Measurements from ENCODE around the gene ASF1B. TPM values are rescaled to one million over a fixed set of nuclear protein-coding genes. Genes with fewer than 3 reads are reported as not detected.

The ASF1B gene
- total and polyA plus RNA-seq, 2 donors (not counting 3 experiments of a cell fraction or from before 2014, with no cell fraction given) = 39.1 to 42.4 TPM

DNA sequence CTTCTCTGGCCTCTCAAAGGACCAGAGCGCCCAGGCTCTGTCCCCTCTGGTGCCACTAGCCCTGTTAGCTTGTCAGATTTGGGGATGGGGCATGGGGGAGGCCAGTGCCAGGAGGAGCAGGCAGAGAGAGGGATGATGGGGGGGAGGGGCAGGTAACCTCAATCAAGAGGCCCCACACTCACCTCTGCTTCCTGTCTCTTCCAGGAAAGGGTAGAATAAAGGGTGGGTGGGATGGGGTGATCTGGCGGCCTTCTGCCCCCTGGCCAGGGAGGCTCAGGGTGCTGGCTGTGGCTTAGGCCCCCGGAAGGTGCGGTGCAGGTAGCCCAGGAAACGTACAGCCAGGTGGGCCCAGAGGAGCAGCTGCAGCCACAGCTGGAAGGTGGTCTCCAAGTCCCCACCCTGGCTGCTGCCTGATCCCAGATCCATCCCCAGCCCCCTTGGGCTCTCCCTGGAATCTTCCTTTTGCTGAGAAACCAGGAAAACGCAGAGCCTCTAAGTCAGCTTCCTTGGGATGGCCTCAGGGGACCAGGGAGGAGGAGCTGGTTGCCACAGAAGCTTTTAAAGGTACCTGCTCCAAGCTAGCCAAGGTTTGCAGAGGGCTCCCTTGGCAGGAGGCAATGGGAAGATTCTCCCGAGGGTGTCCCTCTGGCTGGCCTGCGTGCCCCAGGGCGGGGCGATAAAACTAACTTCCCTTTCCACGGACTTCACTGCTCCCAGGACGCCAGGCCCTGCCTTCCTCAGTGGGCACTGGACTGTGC lies 24.2 kb downstream of the ASF1B start:
- TF ChIP-seq MYC (IDR thresholded peaks at IDR 0.05; ENCODE audit: low read depth, low read length) = no peak
- no peak for TF ChIP-seq FOS (IDR thresholded peaks at IDR 0.05; ENCODE audit: borderline replicate concordance, insufficient read depth, low read length)
- TF ChIP-seq POLR2AphosphoS5 (IDR thresholded peaks at IDR 0.05; ENCODE audit: insufficient read depth, low read depth, low read length) = no peak
- TF ChIP-seq GATA2 (IDR thresholded peaks at IDR 0.05; ENCODE audit: insufficient read depth, insufficient read length, low read depth, low read length) = no peak
- no peak for TF ChIP-seq EZH2 (IDR thresholded peaks at IDR 0.05; ENCODE audit: borderline replicate concordance, low read depth, low read length, severe bottlenecking)
- no peak for TF ChIP-seq POLR2A (IDR thresholded peaks at IDR 0.05; ENCODE audit: low read depth, low read length)
- TF ChIP-seq JUN (IDR thresholded peaks at IDR 0.05; ENCODE audit: borderline replicate concordance, insufficient read depth, insufficient read length, low read depth) = no peak
- no peak for FAIRE-seq
- Histone ChIP-seq H3K9me3 (replicated peaks; ENCODE audit: control insufficient read depth, insufficient read depth, low read length) (no peaks in the 10 kb centered on the region), H3K27me3 (ENCODE audit: control insufficient read depth in 2 of 2, insufficient read depth in 2 of 2, low read length in 2 of 2) (no peaks in the 10 kb centered on the region), H3K9me1 (replicated peaks; ENCODE audit: control insufficient read depth, extremely low read depth, insufficient read depth, low read length) (no peaks in the 10 kb centered on the region), H3K79me2 (ENCODE audit: control insufficient read depth, insufficient read depth, low read length) (peaks cover 30% of the 10 kb centered on the region), H3K9ac (replicated peaks; ENCODE audit: extremely low read depth, insufficient read depth, low read length) (no peak overlapping the region), H3K4me3 (replicated peaks in 1 of 3; ENCODE audit: insufficient read depth in 1 of 3, low read depth in 1 of 3, low read length in 3 of 3) (no peak overlapping the region), H3K36me3 (ENCODE audit: control insufficient read depth in 2 of 2, extremely low read depth in 1 of 2, insufficient read depth in 2 of 2, low read length in 2 of 2) (no peaks in the 10 kb centered on the region), H4K20me1 (replicated peaks; ENCODE audit: control insufficient read depth, extremely low read depth, insufficient read depth, low read length) (no peaks in the 10 kb centered on the region), H3K4me2 (ENCODE audit: insufficient read depth, low read length) (no peak overlapping the region), H3K4me1 (ENCODE audit: control insufficient read depth, extremely low read depth, insufficient read depth, low read length) (peaks cover 19% of the 10 kb centered on the region), H2AFZ (ENCODE audit: low read depth, low read length) (no peak overlapping the region), H3K27ac (ENCODE audit: insufficient read depth, low read depth, low read length) (no peak overlapping the region)
- intact Hi-C loops (cut with micrococcal nuclease) = no loop called here
- CTCF ChIA-PET = interaction anchor here (0.7 to 4.8 kb wide), 4 partner anchors 24 to 93 kb away, joined by 3 to 27 read pairs (median 4); partner anchors contain the start of gene ASF1B
- DNase-seq (ENCODE audit: low read depth, low spot score) = no peak
- dilution Hi-C loops (cut with MboI; ENCODE audit: extremely low pct_ligation_motif_present, low sequenced_read_pairs) = no loop called here
- no TSS peak for BruUV-seq (replicated peaks)
- POLR2A ChIA-PET = interaction anchor here (0.7 kb wide), 1 partner anchor 24 kb away, joined by 3 read pairs; the partner anchor contains the start of gene ASF1B

DNA sequence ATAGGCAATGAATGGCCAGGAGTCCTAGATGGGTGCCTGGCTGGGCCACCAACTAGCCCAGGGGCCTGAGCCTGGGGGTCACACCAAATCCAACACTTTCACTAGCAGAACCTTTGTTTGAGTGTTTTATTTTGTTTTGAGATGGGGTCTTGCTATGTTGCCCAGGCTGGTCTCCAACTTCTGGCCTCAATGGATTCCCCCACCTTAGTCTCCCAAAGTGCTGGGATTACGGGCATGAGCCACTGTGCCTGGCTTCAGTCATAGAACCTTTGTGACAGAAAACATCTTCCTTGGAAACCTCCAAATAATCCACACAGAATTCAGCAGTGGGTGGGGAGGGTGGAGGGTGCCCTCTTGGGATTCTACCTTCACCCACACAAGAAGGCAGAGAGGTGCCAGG lies 24.9 kb downstream of the ASF1B start:
- H3K4me2 ChIP-seq (ENCODE audit: insufficient read depth, low read length) = no peak overlapping the region
- no peak overlapping the region for H3K9ac ChIP-seq (replicated peaks; ENCODE audit: extremely low read depth, insufficient read depth, low read length)
- no peak overlapping the region for H3K4me3 ChIP-seq (replicated peaks in 1 of 3; ENCODE audit: insufficient read depth in 1 of 3, low read depth in 1 of 3, low read length in 3 of 3)
- peaks cover 0 to 1% of the 10 kb centered on the region in 2 experiments for H3K36me3 ChIP-seq (ENCODE audit: control insufficient read depth in 2 of 2, extremely low read depth in 1 of 2, insufficient read depth in 2 of 2, low read length in 2 of 2)
- peaks cover 17% of the 10 kb centered on the region for H3K4me1 ChIP-seq (ENCODE audit: control insufficient read depth, extremely low read depth, insufficient read depth, low read length)
- no peaks in the 10 kb centered on the region for H3K9me1 ChIP-seq (replicated peaks; ENCODE audit: control insufficient read depth, extremely low read depth, insufficient read depth, low read length)
- intact Hi-C loops (cut with micrococcal nuclease) = no loop called here
- ChIA-PET POLR2A (no interaction called here), CTCF (interaction anchor here (0.7 kb wide), 1 partner anchor 92 kb away, joined by 3 read pairs; no protein-coding TSS in a partner anchor)
- H3K27ac ChIP-seq (ENCODE audit: insufficient read depth, low read depth, low read length) = no peak overlapping the region
- no peaks in the 10 kb centered on the region for H3K27me3 ChIP-seq (ENCODE audit: control insufficient read depth in 2 of 2, insufficient read depth in 2 of 2, low read length in 2 of 2)
- peaks cover 22% of the 10 kb centered on the region for H3K79me2 ChIP-seq (ENCODE audit: control insufficient read depth, insufficient read depth, low read length)
- dilution Hi-C loops (cut with MboI; ENCODE audit: extremely low pct_ligation_motif_present, low sequenced_read_pairs) = no loop called here
- no peak overlapping the region for H2AFZ ChIP-seq (ENCODE audit: low read depth, low read length)
- DNase-seq (ENCODE audit: low read depth, low spot score) (no peak), FAIRE-seq (no peak)
- no peaks in the 10 kb centered on the region for H3K9me3 ChIP-seq (replicated peaks; ENCODE audit: control insufficient read depth, insufficient read depth, low read length)
- no peaks in the 10 kb centered on the region for H4K20me1 ChIP-seq (replicated peaks; ENCODE audit: control insufficient read depth, extremely low read depth, insufficient read depth, low read length)
- TF ChIP-seq, protein P1, sequence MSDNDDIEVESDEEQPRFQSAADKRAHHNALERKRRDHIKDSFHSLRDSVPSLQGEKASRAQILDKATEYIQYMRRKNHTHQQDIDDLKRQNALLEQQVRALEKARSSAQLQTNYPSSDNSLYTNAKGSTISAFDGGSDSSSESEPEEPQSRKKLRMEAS (IDR thresholded peaks at IDR 0.05; ENCODE audit: insufficient read depth, insufficient read length) = no peak
- no peak for TF ChIP-seq POLR2A (IDR thresholded peaks at IDR 0.05; ENCODE audit: low read depth, low read length)
- no peak for TF ChIP-seq POLR2AphosphoS5 (IDR thresholded peaks at IDR 0.05; ENCODE audit: insufficient read depth, low read depth, low read length)
- TF ChIP-seq FOS (IDR thresholded peaks at IDR 0.05; ENCODE audit: borderline replicate concordance, insufficient read depth, low read length) = no peak
- TF ChIP-seq, protein P2, sequence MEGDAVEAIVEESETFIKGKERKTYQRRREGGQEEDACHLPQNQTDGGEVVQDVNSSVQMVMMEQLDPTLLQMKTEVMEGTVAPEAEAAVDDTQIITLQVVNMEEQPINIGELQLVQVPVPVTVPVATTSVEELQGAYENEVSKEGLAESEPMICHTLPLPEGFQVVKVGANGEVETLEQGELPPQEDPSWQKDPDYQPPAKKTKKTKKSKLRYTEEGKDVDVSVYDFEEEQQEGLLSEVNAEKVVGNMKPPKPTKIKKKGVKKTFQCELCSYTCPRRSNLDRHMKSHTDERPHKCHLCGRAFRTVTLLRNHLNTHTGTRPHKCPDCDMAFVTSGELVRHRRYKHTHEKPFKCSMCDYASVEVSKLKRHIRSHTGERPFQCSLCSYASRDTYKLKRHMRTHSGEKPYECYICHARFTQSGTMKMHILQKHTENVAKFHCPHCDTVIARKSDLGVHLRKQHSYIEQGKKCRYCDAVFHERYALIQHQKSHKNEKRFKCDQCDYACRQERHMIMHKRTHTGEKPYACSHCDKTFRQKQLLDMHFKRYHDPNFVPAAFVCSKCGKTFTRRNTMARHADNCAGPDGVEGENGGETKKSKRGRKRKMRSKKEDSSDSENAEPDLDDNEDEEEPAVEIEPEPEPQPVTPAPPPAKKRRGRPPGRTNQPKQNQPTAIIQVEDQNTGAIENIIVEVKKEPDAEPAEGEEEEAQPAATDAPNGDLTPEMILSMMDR (IDR thresholded peaks at IDR 0.05; ENCODE audit: extremely low read depth in 1 of 2, insufficient read depth in 1 of 2, low read depth in 1 of 2, low read length in 2 of 2) = no peak
- BruUV-seq (replicated peaks) = no TSS peak
